SK-N-MC (cell line): ENCODE data around the gene XCR1.

ENCODE experiments used
- EZH2 ChIP-seq: fragments of 200-600 bp; sonication (generic); IDR thresholded peaks from one replicate; pipeline ENCODE4 v1.6.1; 2017; ENCODE audit warnings: antibody characterized with exemption
- POLR2AphosphoS5 ChIP-seq: IDR thresholded peaks from 2 replicates; pipeline ENCODE4 v1.6.1; 2012; ENCODE audit warnings: mild to moderate bottlenecking, low read depth, low read length, borderline replicate concordance

GRCh38 chr3:45974686-45975085 lies 52.6 kb downstream of the XCR1 start:
- TF ChIP-seq EZH2 (no peak), POLR2AphosphoS5 (no peak)
